Measurements from ENCODE around the gene FBXO2.
A peak's percentile ranks its signal among the peaks of the same experiment; 100 is the strongest.

The FBXO2 gene, protein sequence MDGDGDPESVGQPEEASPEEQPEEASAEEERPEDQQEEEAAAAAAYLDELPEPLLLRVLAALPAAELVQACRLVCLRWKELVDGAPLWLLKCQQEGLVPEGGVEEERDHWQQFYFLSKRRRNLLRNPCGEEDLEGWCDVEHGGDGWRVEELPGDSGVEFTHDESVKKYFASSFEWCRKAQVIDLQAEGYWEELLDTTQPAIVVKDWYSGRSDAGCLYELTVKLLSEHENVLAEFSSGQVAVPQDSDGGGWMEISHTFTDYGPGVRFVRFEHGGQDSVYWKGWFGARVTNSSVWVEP

GRCh38 chr1:11654137-11654938, at the start of gene FBXO2, which contains the start of gene FBXO44:
Gene FBXO2, minus strand, starts transcription at chr1:11654429. Its CDS starts 89 bp downstream, at chr1:11654340.
Gene FBXO44, plus strand, starts transcription at chr1:11654877. Its CDS starts 959 bp downstream, at chr1:11655836.
- DNase-seq (ENCODE audit: low read depth) = no peak

- no peak for DNase-seq (ENCODE audit: low read depth)
These were observed 49.3 kb upstream of the FBXO2 start for GRCh38 chr1:11703357-11704193.

DNA sequence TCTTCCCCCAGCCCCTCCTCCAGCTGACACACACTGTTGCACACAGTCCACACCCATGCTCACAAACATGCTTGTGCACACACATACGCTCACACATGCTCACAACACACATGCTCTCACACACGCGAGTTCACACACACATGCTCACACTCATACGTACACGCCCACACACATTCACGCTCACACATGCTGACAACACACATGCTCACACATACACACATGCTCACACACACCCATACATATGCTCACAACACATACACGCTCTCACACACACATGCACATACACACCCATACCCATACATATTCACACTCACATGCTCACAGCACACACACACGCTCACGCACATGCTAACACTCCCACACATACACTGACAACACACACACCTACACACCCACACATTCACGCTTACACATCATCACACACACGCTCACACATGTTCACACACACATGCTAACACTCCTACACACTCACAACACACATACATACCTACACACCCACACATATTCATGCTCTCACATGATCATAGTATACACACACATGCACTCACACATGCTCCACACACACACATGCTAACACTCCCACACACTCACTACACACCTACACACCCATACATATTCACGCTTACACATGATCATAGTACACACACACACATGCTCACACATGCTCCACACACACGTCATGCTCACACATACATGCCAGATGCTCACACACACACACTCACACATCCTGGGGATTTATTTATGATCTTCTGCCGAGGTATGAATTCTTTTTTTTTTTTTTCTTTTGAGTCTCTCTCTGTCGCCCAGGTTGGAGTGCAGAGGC, 48.0 kb upstream of the FBXO2 start:
- DNase-seq (ENCODE audit: low read depth) = no peak

DNA sequence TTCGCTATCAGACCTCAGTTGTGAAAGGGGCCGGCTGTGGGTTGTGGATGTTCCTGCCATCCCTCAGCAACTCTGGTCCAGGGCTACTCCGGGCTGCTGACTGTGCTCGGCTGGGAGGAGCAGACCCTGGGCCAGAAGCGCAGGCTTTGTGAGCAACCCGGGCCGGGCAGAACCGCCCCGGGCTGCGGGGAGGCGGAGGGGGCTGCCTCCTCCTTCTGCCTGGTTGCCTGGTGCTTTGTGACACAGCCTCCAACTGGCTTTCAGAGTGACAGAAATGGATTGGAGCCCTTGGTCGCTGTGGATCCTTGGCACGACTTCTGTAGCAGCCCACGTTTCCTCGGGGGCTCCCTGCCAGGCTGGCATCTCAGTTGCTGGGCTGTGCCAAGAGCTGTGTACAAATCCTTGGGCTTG, 47.3 kb upstream of the FBXO2 start:
- no peak for DNase-seq (ENCODE audit: low read depth)

DNA sequence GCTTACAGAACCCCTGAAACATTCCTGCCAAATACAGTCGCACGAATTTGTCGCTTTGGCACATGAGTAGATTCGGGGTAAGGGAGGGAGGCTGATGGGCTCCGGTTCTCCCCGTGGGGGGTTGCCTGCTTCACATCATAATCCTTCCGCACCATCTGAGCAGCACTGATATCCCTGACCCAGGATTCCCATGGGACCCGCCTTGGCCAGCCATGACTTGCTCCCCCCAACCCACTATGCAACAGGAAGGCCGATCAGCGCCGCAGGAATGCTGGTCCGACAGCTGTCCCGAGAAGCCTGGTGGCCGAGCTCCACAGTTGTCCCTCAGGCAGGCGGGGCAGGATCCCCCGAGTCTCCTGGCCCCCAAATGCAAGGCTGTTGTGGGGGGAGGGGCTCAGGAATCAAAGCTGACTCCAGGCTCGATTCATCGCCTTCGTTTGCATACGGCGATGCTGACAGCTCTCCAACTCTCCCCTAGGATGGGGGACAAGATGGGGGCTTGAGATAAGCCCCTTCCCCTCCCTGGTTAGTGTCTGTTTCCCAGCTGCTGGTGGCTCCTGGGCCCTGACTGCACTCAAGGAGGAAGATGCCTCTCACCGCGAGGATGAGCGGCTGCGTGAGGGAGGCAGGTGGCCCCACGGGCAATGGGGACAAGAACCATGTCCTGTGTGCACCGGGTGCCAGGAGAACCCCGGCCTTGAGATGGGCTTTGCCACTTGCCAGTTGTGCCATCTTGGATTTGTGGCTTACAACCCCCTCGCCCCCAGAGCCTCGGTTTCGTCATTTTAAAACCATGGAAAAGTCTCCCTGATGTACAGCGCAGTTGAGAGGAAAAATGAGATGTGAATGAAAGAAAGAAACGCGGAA, 46.6 kb upstream of the FBXO2 start:
- DNase-seq (ENCODE audit: low read depth) = no peak

DNA sequence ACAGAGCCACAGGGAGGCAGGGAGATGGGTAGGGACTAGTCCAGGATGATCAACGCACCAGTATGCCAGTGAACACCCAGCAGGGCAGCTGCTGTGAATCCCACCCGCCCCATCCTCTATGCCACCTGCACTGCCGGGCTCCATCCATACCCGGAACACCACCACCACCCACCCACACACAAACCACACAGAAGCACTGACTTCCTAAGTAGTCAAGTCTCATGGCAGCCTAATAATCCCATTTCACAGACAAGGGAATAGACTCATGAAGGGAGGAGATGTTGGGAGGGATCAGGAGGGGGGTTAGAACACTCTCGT, 43.6 kb upstream of the FBXO2 start:
- no peak for DNase-seq (ENCODE audit: low read depth)

- DNase-seq (ENCODE audit: low read depth) = no peak
These were observed 43.1 kb upstream of the FBXO2 start for GRCh38 chr1:11697188-11697892.

DNA sequence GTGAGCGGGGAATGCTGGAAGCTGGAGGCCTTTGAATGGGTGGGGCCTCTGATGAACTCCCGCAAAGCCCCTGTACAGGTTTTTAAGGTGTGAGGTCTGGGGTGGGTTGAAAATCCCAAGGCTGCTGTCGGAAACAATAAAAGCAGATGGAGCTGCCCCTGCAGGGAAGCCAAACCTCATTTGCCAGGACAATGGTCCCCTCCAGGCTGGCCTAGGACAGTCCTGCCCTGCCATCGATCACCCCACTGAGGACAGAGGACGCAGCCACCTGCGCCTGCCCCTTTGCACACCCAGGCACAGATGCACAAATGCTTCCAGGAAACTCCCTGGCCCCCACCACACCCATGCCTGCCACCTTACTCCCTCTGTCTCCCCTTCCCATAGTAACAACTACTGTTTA, 41.6 kb upstream of the FBXO2 start:
- DNase-seq (ENCODE audit: low read depth) = no peak

GRCh38 chr1:11693917-11694316, 39.7 kb upstream of the FBXO2 start:
- no peak for DNase-seq (ENCODE audit: low read depth)

DNA sequence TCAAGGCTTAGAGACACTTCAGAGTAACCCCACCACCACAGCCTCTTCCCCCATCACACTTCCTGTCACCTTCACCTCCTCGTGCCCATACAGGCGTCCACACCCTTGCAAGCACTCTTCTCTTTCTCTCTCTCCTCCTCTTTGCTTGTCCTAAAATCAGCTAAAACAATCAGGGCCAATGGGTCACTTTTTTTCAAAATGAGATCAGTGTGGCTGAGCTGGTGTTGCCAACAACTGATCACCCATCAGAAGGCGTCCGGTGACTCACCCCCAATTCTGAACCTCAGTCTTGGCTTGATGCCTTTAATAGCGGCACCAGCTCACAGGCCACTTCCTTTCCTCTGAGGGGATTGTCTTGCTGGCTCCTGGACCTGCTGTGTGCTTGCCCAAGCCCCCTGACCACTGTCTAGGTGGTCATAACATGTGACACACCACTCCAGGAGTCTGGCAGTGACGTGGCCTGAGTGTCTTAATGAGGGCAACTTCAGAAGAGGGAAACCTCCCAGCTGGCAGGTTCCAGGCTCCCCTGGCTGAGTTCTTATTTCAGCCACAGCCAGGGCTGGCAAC, 38.9 kb upstream of the FBXO2 start:
- DNase-seq (ENCODE audit: low read depth) = peak; percentile 33

- no peak for DNase-seq (ENCODE audit: low read depth)
These were observed 37.9 kb upstream of the FBXO2 start for GRCh38 chr1:11691928-11692711.

DNA sequence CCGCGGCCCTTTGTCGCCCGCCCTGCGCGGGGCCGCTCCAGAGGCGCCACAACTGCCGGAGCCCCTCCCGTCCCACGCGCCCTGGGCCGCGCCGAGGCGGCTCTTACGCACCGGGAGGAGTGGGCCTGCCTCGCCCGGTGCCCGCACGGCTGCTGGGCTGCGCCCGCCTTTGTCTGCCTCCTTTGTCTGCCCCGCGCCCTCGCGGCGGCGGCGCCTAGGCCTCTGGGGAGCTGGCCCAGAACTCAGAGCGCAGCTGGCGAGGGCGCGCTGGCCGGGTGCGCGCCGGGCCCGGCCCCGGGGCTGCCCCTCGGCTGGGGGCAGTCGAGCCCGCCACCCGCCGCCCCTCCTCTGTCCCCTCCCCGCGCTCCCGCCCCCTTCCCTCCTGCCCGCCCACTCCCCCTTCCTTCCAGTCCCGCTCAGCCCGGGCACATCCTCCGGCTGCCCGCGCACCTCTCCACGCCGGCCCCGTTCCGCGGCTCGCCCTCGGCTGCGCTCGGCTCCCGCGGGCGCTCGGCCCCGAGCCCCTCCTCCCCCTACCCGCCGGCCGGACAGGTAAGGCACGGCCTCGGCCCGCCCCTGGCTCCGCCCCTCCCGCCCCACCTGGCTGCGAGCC, 37.2 kb upstream of the FBXO2 start, which contains the start of gene DRAXIN:
Gene DRAXIN (plus strand): TSS at position 409 of the 613 bp plus-strand sequence. CDS start 14,549 bp downstream, outside the sequence.
- DNase-seq (ENCODE audit: low read depth) = no peak

DNA sequence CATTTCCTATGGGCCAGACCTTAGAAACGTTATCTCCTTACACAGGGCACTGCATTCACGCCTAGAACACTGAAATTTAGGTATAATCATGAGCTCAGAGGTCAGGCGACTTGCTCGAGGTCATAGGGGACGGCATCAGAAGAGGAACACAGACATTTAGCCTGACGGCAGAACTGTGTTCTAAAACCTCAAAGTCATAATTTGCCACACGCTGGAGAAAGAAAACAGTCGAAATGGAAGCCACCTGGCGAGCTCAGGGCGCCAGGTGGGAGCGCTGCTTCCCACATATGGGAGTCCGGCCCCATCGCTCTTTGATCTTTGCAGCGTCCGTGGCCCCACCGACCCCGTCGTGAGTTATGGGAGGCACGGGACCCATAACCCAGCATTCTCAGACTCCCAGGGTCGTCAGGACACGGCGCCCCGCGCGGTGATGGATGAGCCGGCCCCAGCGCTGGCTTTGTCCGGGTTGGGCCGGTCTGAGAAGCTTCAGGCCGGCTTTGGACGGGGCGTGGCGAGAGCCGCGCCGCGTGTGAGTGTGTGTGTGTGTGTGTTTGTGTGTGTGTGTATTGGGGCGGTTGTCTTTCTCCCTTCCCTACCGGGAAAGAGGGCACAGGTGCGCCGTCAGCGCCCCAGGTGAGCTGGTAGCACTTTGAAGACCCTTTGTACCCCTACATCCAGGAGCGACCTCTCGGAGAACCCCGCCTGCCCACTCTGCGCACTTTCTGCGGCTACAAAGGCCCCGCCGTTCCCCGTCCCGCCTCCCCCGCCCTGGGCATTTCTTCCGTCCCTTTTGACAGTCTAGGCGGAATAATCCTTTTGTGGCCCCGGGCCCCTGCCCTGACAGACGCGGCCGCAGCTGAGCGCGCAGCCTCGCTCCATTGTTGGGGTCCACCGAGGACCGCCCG, 36.4 kb upstream of the FBXO2 start:
- no peak for DNase-seq (ENCODE audit: low read depth)

- DNase-seq (ENCODE audit: low read depth) = no peak
These were observed 34.3 kb upstream of the FBXO2 start for GRCh38 chr1:11688506-11688905.

GRCh38 chr1:11685210-11685752, 31.1 kb upstream of the FBXO2 start:
- no peak for DNase-seq (ENCODE audit: low read depth)

- peak; percentile 56 for DNase-seq (ENCODE audit: low read depth)
These were observed 29.8 kb upstream of the FBXO2 start for GRCh38 chr1:11684070-11684469.

DNA sequence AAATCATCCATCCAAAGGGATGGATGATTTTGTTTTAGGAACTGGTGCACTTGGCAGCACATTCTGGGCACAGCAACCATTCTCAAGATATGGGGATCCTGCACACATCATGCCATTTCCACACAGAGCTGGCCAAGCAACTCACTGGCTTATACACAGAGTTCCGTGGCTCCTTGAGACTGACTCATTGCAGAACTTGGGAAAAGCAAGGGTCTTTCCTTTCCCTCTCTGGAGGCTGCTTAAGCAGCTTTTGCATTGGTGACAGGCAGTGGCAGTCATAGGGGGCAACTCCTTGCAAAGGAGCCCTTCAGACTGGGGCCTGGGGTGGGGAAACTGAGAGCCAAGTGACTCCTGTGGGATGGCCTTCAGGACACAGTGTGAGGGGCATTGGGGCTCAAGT, 28.6 kb upstream of the FBXO2 start:
- DNase-seq (ENCODE audit: low read depth) = peak; percentile 14
